HG02840 (cell line): ENCODE measurements around the gene PNPLA8.
A peak's percentile ranks its signal among the peaks of the same experiment; 100 is the strongest.
"Not testable (repeated sequence)": the region's sequence is repeated elsewhere in the genome, so short reads cannot be mapped to it uniquely, and the experiment has no call there.

ENCODE experiments used
- ATAC-seq: cut with Tn5 transposase; IDR thresholded peaks from one replicate; pipeline ENCODE4 v1.9.1; 2021; ENCODE audit warnings: mild to moderate bottlenecking, moderate library complexity, moderate number of reproducible peaks; ENCODE audit not compliant: unreplicated experiment, low FRiP score

PNPLA8 gene

GRCh38 chr7:108525985-108526767, at the start of gene PNPLA8:
Gene PNPLA8 (minus strand): TSS chr7:108526135. CDS start chr7:108515491, 10,644 bp downstream.
- peak; percentile 94 for ATAC-seq

DNA sequence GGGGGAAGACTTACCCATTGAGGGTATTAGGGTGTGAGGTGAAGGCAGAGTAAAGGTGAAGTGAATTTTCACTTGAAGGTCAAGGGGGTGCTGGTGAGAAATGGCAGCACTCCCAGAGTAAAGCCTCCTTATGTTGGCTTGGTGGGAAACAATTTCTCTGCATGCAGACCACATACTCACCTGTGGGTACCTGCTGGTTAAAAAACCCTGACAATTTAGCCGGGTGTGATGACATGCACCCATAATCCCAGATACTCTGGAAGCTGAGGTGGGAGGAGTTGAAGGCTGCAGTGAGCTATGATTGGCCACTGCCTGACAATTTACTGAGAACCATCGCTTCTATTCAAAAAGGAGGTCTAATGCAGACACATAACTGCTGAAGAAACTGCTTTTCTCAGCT, 49.2 kb upstream of the PNPLA8 start:
- no peak for ATAC-seq

DNA sequence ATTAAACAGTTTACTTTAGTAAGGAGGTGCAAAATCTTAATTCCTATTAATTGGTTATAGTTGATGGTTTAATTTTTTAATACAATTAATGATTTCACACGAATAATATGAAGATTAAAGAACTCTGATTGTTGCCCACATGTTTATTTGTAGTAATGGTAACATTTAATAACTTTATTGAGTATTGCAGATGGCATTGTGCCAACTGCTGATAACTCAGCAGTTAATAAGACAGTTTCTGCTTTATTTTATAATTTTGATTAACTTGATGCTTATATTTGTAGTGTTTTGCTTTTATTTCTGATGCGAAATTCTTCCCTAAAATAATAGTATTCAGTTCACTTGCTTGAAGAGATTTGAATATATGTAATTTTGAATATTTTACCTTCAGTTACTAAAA, 46.5 kb upstream of the PNPLA8 start:
- ATAC-seq, result no peak

- peak; percentile 17 for ATAC-seq
Measured at GRCh38 chr7:108570146-108570755, 44.3 kb upstream of the PNPLA8 start.

- peak; percentile 97 for ATAC-seq
Measured at GRCh38 chr7:108569381-108570145, 43.6 kb upstream of the PNPLA8 start, which contains the start of the genes DNAJB9 and THAP5. Gene DNAJB9 (plus strand): TSS chr7:108569874. CDS start chr7:108571727, 1,853 bp downstream. Gene THAP5 (minus strand): TSS chr7:108569706. CDS start chr7:108569569, 137 bp downstream.

GRCh38 chr7:108568801-108569380, 43.0 kb upstream of the PNPLA8 start:
- no peak for ATAC-seq

GRCh38 chr7:108565987-108566386, 40.1 kb upstream of the PNPLA8 start:
- no peak for ATAC-seq

DNA sequence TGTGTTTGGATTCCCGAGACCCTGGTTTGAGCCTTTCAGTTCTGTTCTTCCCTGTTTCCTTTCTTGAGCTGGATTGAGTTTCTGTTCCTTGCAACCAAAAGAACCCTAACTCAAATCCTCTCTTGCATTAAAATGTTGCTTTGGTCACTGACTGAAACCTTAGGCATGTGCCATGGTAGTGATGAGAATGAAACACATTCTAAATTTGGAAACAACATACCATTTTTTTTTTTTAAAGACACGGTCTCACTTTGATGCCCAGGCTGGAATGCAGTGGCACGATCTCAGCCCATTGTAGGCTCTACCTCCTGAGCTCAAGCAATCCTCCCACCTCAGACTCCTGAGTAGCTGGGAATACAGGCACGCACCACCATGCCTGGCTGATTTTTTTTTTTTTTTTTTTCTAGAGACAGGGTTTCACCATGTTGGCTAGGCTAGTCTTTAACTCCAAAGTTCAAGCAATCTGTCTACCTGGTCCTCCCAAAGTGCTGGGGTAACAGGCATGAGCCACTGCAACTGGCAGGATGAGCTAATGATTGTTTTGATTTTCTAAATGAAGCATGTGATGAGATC, 35.2 kb upstream of the PNPLA8 start:
- no peak for ATAC-seq

DNA sequence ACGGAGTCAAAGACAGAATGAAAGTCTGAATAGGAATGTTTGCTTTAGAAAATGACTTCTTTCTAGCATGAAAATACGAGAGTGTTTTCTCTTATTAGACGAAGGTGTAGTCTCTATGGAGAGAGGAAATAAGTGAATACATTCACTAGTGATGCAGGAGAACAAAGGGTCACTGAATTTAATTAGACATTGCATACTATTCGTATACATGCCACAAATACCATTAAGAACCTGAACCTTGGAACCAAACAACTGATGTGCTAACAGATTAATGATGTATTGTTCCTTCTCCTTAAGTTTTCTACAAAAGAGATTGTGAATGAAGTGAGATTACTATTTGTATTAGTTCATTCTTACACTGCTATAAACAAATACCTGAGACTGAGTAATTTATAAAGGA, 33.3 kb upstream of the PNPLA8 start:
- no peak for ATAC-seq

DNA sequence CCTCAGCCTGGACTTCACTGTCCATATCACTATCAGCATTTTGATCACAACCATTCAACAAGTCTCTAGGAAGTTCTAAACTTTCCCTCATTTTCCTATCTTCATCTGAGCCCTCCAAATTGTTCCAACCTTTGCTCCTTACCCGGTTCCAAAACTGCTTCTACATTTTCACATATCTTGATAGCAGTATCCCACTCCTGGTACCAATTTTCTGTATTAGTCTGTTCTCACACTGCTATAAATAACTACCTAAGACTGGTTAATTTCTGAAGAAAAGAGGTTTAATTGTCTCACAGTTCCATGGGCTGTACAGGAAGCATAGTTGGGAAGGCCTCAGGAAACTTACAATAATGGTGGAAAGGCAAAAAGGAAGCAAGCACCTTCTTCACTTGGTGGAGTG, 31.7 kb upstream of the PNPLA8 start:
- no peak for ATAC-seq

GRCh38 chr7:108557191-108557590, 31.3 kb upstream of the PNPLA8 start:
- no peak for ATAC-seq

GRCh38 chr7:108556665-108557064, 30.7 kb upstream of the PNPLA8 start:
- ATAC-seq, result not testable (repeated sequence)

DNA sequence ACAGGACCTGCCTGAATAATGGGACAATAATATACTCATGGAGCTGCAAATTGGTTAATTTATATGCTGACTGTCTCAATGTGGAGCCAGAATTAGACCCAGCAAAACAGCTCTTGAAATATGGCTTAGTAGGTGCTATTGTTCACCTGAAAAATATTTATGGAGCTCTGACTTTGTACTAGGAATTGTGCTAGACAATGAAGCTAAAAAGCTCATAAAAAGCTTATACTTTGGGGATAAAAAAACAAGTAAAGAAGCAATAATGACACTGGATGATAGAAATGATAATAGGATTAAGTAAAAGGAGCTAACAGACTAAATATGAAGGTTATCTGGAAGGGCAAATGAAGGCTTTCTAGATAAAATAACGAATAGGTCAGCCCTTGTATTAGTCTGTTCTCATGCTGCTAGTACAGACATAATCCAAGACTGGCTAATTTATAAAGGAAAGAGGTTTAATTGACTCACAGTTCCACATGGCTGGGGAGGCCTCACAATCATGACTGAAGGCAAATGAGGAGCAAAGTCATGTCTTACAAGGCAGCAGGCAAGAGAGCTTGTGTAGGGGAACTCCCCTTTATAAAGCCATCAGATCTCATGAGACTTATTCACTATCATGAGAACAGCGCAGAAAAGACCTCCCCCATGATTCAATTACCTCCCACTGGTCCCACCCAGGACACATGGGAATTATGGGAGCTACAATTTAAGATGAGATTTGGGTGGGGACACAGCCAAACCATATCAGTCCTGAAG, 22.4 kb upstream of the PNPLA8 start:
- ATAC-seq, result not testable (repeated sequence)

DNA sequence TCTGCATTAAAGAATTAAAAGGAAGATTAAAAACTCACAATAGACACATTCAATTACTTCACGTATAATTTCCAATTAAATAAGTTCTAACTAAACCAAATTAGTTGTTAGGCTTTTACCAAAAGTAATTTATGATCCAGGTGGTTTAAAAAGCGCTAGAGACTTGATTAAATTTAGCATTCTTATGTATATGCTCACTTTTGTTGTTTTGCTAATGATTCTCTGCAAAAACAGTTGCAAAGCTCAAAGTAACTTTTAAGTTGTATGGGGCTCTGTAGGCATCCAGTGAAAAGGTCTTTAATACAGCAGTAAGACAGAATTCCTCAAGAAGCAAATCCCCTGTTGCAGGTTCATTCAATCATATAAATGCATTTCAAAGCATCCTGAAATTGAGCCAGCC, 15.5 kb upstream of the PNPLA8 start:
- no peak for ATAC-seq

DNA sequence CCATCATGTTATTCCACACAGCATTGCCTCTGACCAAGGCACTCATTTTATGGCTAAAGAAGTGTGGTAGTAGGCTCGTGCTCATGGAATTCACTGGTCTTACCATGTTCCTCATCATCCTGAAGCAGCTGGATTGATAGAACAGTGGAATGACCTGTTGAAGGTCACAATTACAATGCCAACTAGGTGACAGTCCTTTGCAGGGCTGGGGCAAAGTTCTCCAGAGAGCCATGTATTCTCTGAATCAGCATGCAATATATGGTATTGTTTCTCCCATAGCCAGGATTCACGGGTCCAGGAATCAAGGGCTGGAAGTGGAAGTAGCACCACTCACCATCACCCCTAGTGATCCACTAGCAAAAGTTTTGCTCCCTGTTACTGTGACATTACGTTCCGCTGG, 12.8 kb upstream of the PNPLA8 start:
- not testable (repeated sequence) for ATAC-seq

- not testable (repeated sequence) for ATAC-seq
Measured at GRCh38 chr7:108538236-108538635, 12.3 kb upstream of the PNPLA8 start.

DNA sequence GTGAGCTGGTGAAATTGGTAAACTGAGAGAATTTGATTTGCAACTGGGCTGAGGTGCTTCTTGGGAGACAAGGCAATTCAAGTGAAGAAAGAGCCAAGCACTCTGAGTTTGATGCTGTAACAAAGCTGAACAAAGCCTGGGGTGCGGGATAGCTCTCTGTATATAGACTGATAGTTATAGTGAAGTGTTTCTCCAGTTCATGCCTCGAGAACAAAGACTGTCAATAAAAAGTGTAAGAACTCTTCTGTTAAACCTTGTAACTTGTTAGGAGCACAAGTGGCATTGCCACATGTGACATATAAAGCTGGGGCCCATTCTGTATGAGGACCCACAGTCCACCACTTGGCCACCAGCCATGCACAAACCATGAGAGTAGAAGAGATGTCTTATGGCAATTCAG, 11.3 kb upstream of the PNPLA8 start:
- no peak for ATAC-seq

DNA sequence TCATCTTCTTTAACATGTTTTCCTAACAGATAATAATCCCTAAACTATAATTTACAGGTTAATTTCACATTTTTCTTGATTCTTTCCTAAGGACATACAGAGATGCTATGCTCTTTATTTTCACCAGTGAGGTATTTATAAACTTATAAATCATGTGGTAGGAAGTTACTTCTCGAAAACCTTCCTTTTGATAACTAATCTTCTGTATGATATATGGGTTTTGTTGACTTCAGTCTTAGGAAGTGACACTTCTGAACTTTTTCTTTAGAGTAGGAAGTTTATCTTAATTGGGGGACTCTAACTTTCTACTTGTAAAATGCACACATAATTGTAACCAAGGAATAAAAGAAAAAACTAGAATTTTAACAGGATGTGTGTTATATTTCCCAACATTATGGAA, 9.8 kb upstream of the PNPLA8 start:
- no peak for ATAC-seq

DNA sequence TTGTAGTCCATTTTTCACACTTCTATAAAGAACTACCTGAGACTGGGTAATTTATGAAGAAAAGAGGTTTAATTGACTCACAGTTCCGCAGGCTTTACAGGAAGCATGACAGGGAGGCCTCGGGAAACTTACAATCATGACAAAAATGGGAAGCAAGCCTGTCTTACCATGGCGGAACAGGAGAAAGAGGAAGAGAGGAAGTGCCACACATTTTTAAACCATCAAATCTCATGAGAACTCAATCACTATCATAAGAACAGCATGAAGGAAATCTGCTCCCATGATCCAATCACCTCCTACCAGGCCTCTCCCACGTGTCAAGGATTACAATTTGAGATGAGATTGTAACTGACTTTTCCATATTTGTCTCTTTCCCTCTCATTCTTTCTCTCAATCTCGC, 9.3 kb upstream of the PNPLA8 start:
- ATAC-seq, result no peak

- ATAC-seq, result no peak
Measured at GRCh38 chr7:108533712-108534111, 7.8 kb upstream of the PNPLA8 start.
